Peyer's patch (tissue), 4 donors: ENCODE data around the gene FYTTD1. TPM values are rescaled to one million over a fixed set of nuclear protein-coding genes. Genes with fewer than 3 reads are reported as not detected.
A peak's percentile ranks its signal among the peaks of the same experiment; 100 is the strongest.

Source experiments
- DNase-seq, 3 donors: peaks; one replicate each; pipeline ENCODE4 v3.0.0-alpha.2; 2017 to 2019
- H3K27ac ChIP-seq, 4 donors: fragments of 200-600 bp; sonication (generic); one replicate each; pipeline ENCODE4 v1.5.1; 2016 to 2019
- H3K27me3 ChIP-seq, 2 donors: fragments of 200-600 bp; sonication (generic); one replicate each; pipeline ENCODE4 v1.5.1; 2019
- H3K36me3 ChIP-seq, 3 donors: fragments of 200-600 bp; sonication (generic); one replicate each; pipeline ENCODE4 v1.5.1; 2016 to 2019
- H3K4me1 ChIP-seq, 4 donors: fragments of 200-600 bp; sonication (generic); one replicate each; pipeline ENCODE4 v1.5.1; 2016 to 2019
- H3K4me3 ChIP-seq, 4 donors: fragments of 200-600 bp; sonication (generic); 1 replicate in 3 of 4; 2 replicates in 1 of 4; pipeline ENCODE4 v1.5.1; 2016 to 2019; ENCODE audit warnings: mild to moderate bottlenecking in 1 of 4
- H3K9me3 ChIP-seq, 4 donors: fragments of 200-600 bp; sonication (generic); one replicate each; pipeline ENCODE4 v1.5.1; 2016 to 2019; ENCODE audit warnings: mild to moderate bottlenecking in 1 of 4
- CTCF ChIP-seq, 6 experiments: fragments of 450-650 bp in 4 of 6; fragments of 200-600 bp in 2 of 6; sonication (generic) in 1 of 6; IDR thresholded peaks; one replicate each; pipeline ENCODE4 v1.5.1; 2017 to 2019; ENCODE audit warnings: antibody characterized with exemption in 6 of 6, mild to moderate bottlenecking in 3 of 6, moderate library complexity in 1 of 6
- POLR2A ChIP-seq, 2 donors: fragments of 450-650 bp; IDR thresholded peaks; one replicate each; pipeline ENCODE4 v1.5.1; 2017; ENCODE audit warnings: antibody characterized with exemption in 2 of 2, mild to moderate bottlenecking in 2 of 2, moderate library complexity in 2 of 2
- total RNA-seq, 4 donors: library from RNA; depleted of rRNA; stranded (reverse); fragments of >200 nt; gene quantifications; one replicate each; pipeline ENCODE4 v1.1.0, GENCODE V29; 2016

Gene FYTTD1
- total RNA-seq, 4 donors from 2014 or later: 15.4 to 62.7 (median 27.4) TPM

- H3K4me3 ChIP-seq: no peak overlapping the region
Observed at GRCh38 chr3:197810901-197811300, 61.2 kb downstream of the FYTTD1 start.

GRCh38 chr3:197811343-197811742, 61.7 kb downstream of the FYTTD1 start:
- H3K4me3 ChIP-seq: no peak overlapping the region
- H3K27ac ChIP-seq: peak overlapping the region in 1 of 4 donors; percentile 12

More at GRCh38 chr3:197810901-197811300, 61.2 kb downstream of the FYTTD1 start:
- H3K27ac ChIP-seq: no peak overlapping the region
- peaks cover 0 to 4% (median 0%) of the 10 kb centered on the region in 4 donors for H3K4me1 ChIP-seq
- no peaks in the 10 kb centered on the region for H3K9me3 ChIP-seq
- no peaks in the 10 kb centered on the region for H3K27me3 ChIP-seq
- no peaks in the 10 kb centered on the region for H3K36me3 ChIP-seq
- DNase-seq: no peak
- no peak for TF ChIP-seq CTCF (IDR thresholded peaks at IDR 0.05)
- TF ChIP-seq POLR2A (IDR thresholded peaks at IDR 0.05): no peak

GRCh38 chr3:197814372-197814771, 64.7 kb downstream of the FYTTD1 start:
- Histone ChIP-seq H3K4me3 (no peak overlapping the region), H3K27ac (no peak overlapping the region), H3K9me3 (no peaks in the 10 kb centered on the region), H3K36me3 (no peaks in the 10 kb centered on the region), H3K4me1 (peaks cover 0 to 4% (median 0%) of the 10 kb centered on the region in 4 donors), H3K27me3 (no peaks in the 10 kb centered on the region)
- no peak for DNase-seq
- TF ChIP-seq CTCF (IDR thresholded peaks at IDR 0.05) (no peak), POLR2A (IDR thresholded peaks at IDR 0.05) (no peak)

More at GRCh38 chr3:197811343-197811742, 61.7 kb downstream of the FYTTD1 start:
- H3K4me1 ChIP-seq: peaks cover 0 to 4% (median 0%) of the 10 kb centered on the region in 4 donors
- DNase-seq: peak in 1 of 3 donors; percentile 56
- no peaks in the 10 kb centered on the region for H3K27me3 ChIP-seq
- H3K36me3 ChIP-seq: no peaks in the 10 kb centered on the region
- TF ChIP-seq CTCF (IDR thresholded peaks at IDR 0.05): no peak
- TF ChIP-seq POLR2A (IDR thresholded peaks at IDR 0.05): no peak
- no peaks in the 10 kb centered on the region for H3K9me3 ChIP-seq

- no peaks in the 10 kb centered on the region for H3K27me3 ChIP-seq
- peaks cover 0 to 4% (median 0%) of the 10 kb centered on the region in 3 donors for H3K36me3 ChIP-seq
- H3K4me1 ChIP-seq: peaks cover 0 to 15% (median 0%) of the 10 kb centered on the region in 4 donors
- peak overlapping the region in 1 of 4 donors; percentile 2 for H3K27ac ChIP-seq
- H3K9me3 ChIP-seq: no peaks in the 10 kb centered on the region
- H3K4me3 ChIP-seq: no peak overlapping the region
- TF ChIP-seq POLR2A (IDR thresholded peaks at IDR 0.05): no peak
- no peak for TF ChIP-seq CTCF (IDR thresholded peaks at IDR 0.05)
- no peak for DNase-seq
Observed at GRCh38 chr3:197820550-197821335, 71.1 kb downstream of the FYTTD1 start.

- TF ChIP-seq CTCF (IDR thresholded peaks at IDR 0.05): no peak
- TF ChIP-seq POLR2A (IDR thresholded peaks at IDR 0.05): no peak
- peaks cover 0 to 62% (median 0%) of the 10 kb centered on the region in 3 donors for H3K36me3 ChIP-seq
- no peaks in the 10 kb centered on the region for H3K27me3 ChIP-seq
- no peak overlapping the region for H3K4me3 ChIP-seq
- no peak for DNase-seq
- H3K27ac ChIP-seq: no peak overlapping the region
- H3K9me3 ChIP-seq: no peaks in the 10 kb centered on the region
- no peaks in the 10 kb centered on the region for H3K4me1 ChIP-seq
Observed at GRCh38 chr3:197829397-197830045, 79.8 kb downstream of the FYTTD1 start.
